OCI-LY7 (cell line): Measurements from ENCODE around the gene PREPL. TPM values are rescaled to one million over a fixed set of nuclear protein-coding genes. Genes with fewer than 3 reads are reported as not detected.

Experiments used
- BruUV-seq: library from RNA; stranded (reverse); fragments of 400-500 nt; replicated peaks from 2 replicates; lab custom pipeline; 2021; lab: Mats Ljungman, UMichigan
- CTCF ChIA-PET: fragments of 300-600 bp; sonication (Branson Sonifier 250); formaldehyde crosslinking; loops from one replicate; lab custom pipeline; 2022; ENCODE audit warnings: antibody characterized with exemption; ENCODE audit not compliant: unreplicated experiment; lab: Charles Lee
- POLR2A ChIA-PET: fragments of 300-600 bp; sonication (Branson Sonifier 250); formaldehyde crosslinking; loops from one replicate; lab custom pipeline; 2022; ENCODE audit warnings: antibody characterized with exemption; lab: Charles Lee
- DNase-seq: peaks from one replicate; pipeline ENCODE4 v3.0.0-alpha.2; 2015; ENCODE audit warnings: low spot score
- H2AFZ ChIP-seq: fragments of 200-600 bp; sonication (generic), shearing (Covaris generic); 2 replicates; pipeline ENCODE4 v1.6.1; 2014; ENCODE audit warnings: mild to moderate bottlenecking, antibody characterized with exemption, low read length, moderate library complexity
- H3K27ac ChIP-seq: fragments of 200-600 bp; sonication (generic); 2 replicates; pipeline ENCODE4 v1.5.1; 2014; ENCODE audit warnings: mixed run types, low read depth, mild to moderate bottlenecking, moderate library complexity, low read length, inconsistent platforms; ENCODE audit not compliant: poor library complexity, severe bottlenecking
- H3K36me3 ChIP-seq: fragments of 200-600 bp; sonication (generic); 2 replicates; pipeline ENCODE4 v1.6.1; 2014; ENCODE audit warnings: mild to moderate bottlenecking, antibody characterized with exemption, low read length, moderate library complexity, mixed read lengths; ENCODE audit not compliant: insufficient read depth
- H3K4me1 ChIP-seq: fragments of 200-600 bp; sonication (generic); 2 replicates; pipeline ENCODE4 v1.5.1; 2014; ENCODE audit warnings: mild to moderate bottlenecking, low read length; ENCODE audit not compliant: insufficient read depth, poor library complexity, severe bottlenecking
- H3K4me2 ChIP-seq: fragments of 200-600 bp; sonication (generic); 2 replicates; pipeline ENCODE4 v1.6.1; 2014; ENCODE audit warnings: mild to moderate bottlenecking, low read length
- H3K4me3 ChIP-seq: fragments of 200-600 bp; sonication (generic); 2 replicates; pipeline ENCODE4 v1.5.1; 2014; ENCODE audit warnings: mild to moderate bottlenecking, low read depth, low read length; ENCODE audit not compliant: poor library complexity, severe bottlenecking
- H3K79me2 ChIP-seq: fragments of 200-600 bp; sonication (generic); 2 replicates; pipeline ENCODE4 v1.6.1; 2016; ENCODE audit warnings: low read depth, mild to moderate bottlenecking, low read length, moderate library complexity, mixed read lengths; ENCODE audit not compliant: insufficient read depth
- H3K9me2 ChIP-seq: fragments of 200-600 bp; sonication (generic); 2 replicates; pipeline ENCODE4 v1.6.1; 2016; ENCODE audit warnings: mild to moderate bottlenecking, low read length, mixed read lengths; ENCODE audit not compliant: insufficient read depth
- H3K9me3 ChIP-seq: fragments of 200-600 bp; sonication (generic); 2 replicates; pipeline ENCODE4 v1.6.1; 2014; ENCODE audit warnings: mild to moderate bottlenecking, mixed run types, low read length, mixed read lengths
- H4K20me1 ChIP-seq: fragments of 200-600 bp; sonication (generic); 2 replicates; pipeline ENCODE4 v1.6.1; 2014; ENCODE audit warnings: mild to moderate bottlenecking, antibody characterized with exemption, low read length, moderate library complexity, mixed read lengths; ENCODE audit not compliant: insufficient read depth
- CTCF ChIP-seq: fragments of 200-600 bp; sonication (generic); conservative IDR thresholded peaks from 2 replicates; pipeline ENCODE4 v1.5.1; 2014; ENCODE audit warnings: mild to moderate bottlenecking, antibody characterized with exemption, low read length, moderate library complexity, mixed read lengths
- EZH2phosphoT487 ChIP-seq: fragments of 200-600 bp; sonication (generic); IDR thresholded peaks from 2 replicates; pipeline ENCODE4 v1.6.1; 2018; ENCODE audit warnings: low read depth, borderline replicate concordance, mild to moderate bottlenecking, mixed run types, antibody characterized with exemption, low read length, moderate library complexity, mixed read lengths
- intact Hi-C: fragments of 100-400 bp; cut with micrococcal nuclease; formaldehyde crosslinking; loops from one replicate; pipeline ENCODE4 v1.10.0; 2022; ENCODE audit not compliant: unreplicated experiment
- total RNA-seq, 2 experiments: library from RNA; depleted of rRNA in 1 of 2; stranded (reverse); fragments of >200 nt in 1 of 2; shearing (Covaris generic) in 1 of 2; gene quantifications; 2 replicates each; pipeline ENCODE4 v1.2.3, GENCODE V29; 2014 to 2022

PREPL gene
- total RNA-seq, 2 experiments from 2014 or later: 27.5 to 40.6 TPM

- Histone ChIP-seq H4K20me1 (no peaks in the 10 kb centered on the region), H3K4me3 (no peak overlapping the region), H3K36me3 (peaks cover 56% of the 10 kb centered on the region), H3K27ac (no peak overlapping the region), H3K4me2 (no peak overlapping the region), H3K9me3 (no peaks in the 10 kb centered on the region), H3K4me1 (no peaks in the 10 kb centered on the region), H2AFZ (no peak overlapping the region), H3K79me2 (no peaks in the 10 kb centered on the region), H3K9me2 (no peaks in the 10 kb centered on the region)
- TF ChIP-seq CTCF (no peak), EZH2phosphoT487 (no peak)
- intact Hi-C loops: no loop called here
- no TSS peak for BruUV-seq
- no peak for DNase-seq
- POLR2A ChIA-PET: interaction anchor here (1.4 kb wide), 1 partner anchor 19 kb away, joined by 3 read pairs; no protein-coding TSS in a partner anchor
- CTCF ChIA-PET: no interaction called here
Measured at GRCh38 chr2:44335806-44336538, 25.3 kb downstream of the PREPL start.

- Histone ChIP-seq H3K9me3 (no peaks in the 10 kb centered on the region), H3K27ac (no peak overlapping the region), H3K4me1 (no peaks in the 10 kb centered on the region), H3K79me2 (no peaks in the 10 kb centered on the region), H3K9me2 (no peaks in the 10 kb centered on the region), H4K20me1 (no peaks in the 10 kb centered on the region), H3K4me3 (no peak overlapping the region), H3K36me3 (peaks cover 56% of the 10 kb centered on the region), H3K4me2 (no peak overlapping the region), H2AFZ (no peak overlapping the region)
- intact Hi-C loops: no loop called here
- POLR2A ChIA-PET: interaction anchor here (1.0 kb wide), 2 partner anchors 10 to 13 kb away, joined by 3 to 4 read pairs; no protein-coding TSS in a partner anchor
- no peak for TF ChIP-seq CTCF
- no peak for TF ChIP-seq EZH2phosphoT487
- CTCF ChIA-PET: interaction anchor here (0.6 kb wide), 1 partner anchor 45 kb away, joined by 4 read pairs; no protein-coding TSS in a partner anchor
- no TSS peak for BruUV-seq
- DNase-seq: no peak
Measured at GRCh38 chr2:44333994-44334393, 27.3 kb downstream of the PREPL start.

GRCh38 chr2:44330801-44331200 is 30.5 kb downstream of the PREPL start:
- no peak overlapping the region for H2AFZ ChIP-seq
- no peaks in the 10 kb centered on the region for H4K20me1 ChIP-seq
- ChIA-PET POLR2A (no interaction called here), CTCF (no interaction called here)
- H3K4me3 ChIP-seq: no peak overlapping the region
- DNase-seq: no peak
- peaks cover 48% of the 10 kb centered on the region for H3K36me3 ChIP-seq
- no peaks in the 10 kb centered on the region for H3K79me2 ChIP-seq
- H3K4me1 ChIP-seq: no peaks in the 10 kb centered on the region
- TF ChIP-seq CTCF (no peak), EZH2phosphoT487 (no peak)
- intact Hi-C loops: no loop called here
- no peak overlapping the region for H3K4me2 ChIP-seq
- no peak overlapping the region for H3K27ac ChIP-seq
- no TSS peak for BruUV-seq
- H3K9me2 ChIP-seq: no peaks in the 10 kb centered on the region
- H3K9me3 ChIP-seq: no peaks in the 10 kb centered on the region
